GM12891 (cell line): ENCODE measurements around the gene CHMP1A.

Experiments
- DNase-seq: peaks from one replicate; pipeline ENCODE4 v3.0.0; 2011; ENCODE audit warnings: low spot score; ENCODE audit not compliant: insufficient read length
- FAIRE-seq: peaks from 2 replicates; lab custom pipeline; 2011; peaks lifted over from hg19 to GRCh38; lab: Jason Lieb, UNC
- PAX5 ChIP-seq: IDR thresholded peaks from 2 replicates; pipeline ENCODE4 v1.6.1; 2011; ENCODE audit warnings: low read length, moderate library complexity, mild to moderate bottlenecking; ENCODE audit not compliant: insufficient read depth, severe bottlenecking
- POLR2A ChIP-seq: IDR thresholded peaks from 2 replicates; pipeline ENCODE4 v1.6.1; 2011; ENCODE audit warnings: low read depth, low read length, control low read depth
- POLR2AphosphoS5 ChIP-seq: IDR thresholded peaks from 2 replicates; pipeline ENCODE4 v1.6.1; 2011; ENCODE audit warnings: low read depth, low read length, control low read depth
- POU2F2 ChIP-seq: IDR thresholded peaks from 2 replicates; pipeline ENCODE4 v1.6.1; 2011; ENCODE audit warnings: low read depth, mild to moderate bottlenecking, control low read depth, low read length, moderate library complexity
- SPI1 ChIP-seq: IDR thresholded peaks from 2 replicates; pipeline ENCODE4 v1.6.1; 2011; ENCODE audit warnings: low read depth, low read length, control low read depth
- TAF1 ChIP-seq: IDR thresholded peaks from 2 replicates; pipeline ENCODE4 v1.6.1; 2011; ENCODE audit warnings: low read depth, low read length, control low read depth

CHMP1A gene

DNA sequence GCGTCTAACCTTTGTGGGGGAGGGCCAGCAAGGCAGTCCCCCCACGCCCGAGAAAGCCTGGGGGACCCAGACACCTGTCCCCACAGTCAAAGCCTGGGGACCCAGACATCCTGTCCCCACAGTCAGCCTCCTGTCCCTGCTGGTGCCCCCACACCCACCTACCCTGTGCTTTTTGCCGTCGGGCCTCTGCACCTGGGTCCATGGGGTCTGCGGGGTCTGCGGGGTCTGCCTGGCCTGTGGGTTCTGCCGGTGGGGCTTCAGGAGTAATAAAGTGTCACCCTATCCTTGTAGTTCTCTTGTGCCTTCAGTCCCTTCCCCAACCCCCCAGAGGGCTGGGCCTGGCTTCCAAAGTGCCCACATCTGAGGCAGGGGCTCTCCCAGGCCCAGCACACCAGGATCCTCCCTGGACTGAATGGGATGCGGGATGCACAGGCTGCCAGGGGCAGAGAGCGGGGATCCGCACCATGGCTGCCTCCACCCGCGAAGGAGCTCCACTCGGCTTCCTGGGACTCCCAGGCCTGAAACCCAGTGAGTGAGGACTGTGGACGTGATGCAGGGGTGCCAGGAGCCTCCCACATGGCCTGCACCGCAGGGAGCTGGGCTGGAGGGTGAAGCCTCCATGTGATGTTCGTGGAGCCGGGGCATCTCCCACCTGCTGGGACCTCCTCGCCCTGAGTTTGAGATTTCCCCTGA, 60.4 kb downstream of the CHMP1A start:
- FAIRE-seq (no peak), DNase-seq (no peak)
- no peak for TF ChIP-seq POU2F2
- TF ChIP-seq TAF1: no peak
- no peak for TF ChIP-seq SPI1
- TF ChIP-seq POLR2AphosphoS5: no peak
- no peak for TF ChIP-seq PAX5
- TF ChIP-seq POLR2A: no peak

DNA sequence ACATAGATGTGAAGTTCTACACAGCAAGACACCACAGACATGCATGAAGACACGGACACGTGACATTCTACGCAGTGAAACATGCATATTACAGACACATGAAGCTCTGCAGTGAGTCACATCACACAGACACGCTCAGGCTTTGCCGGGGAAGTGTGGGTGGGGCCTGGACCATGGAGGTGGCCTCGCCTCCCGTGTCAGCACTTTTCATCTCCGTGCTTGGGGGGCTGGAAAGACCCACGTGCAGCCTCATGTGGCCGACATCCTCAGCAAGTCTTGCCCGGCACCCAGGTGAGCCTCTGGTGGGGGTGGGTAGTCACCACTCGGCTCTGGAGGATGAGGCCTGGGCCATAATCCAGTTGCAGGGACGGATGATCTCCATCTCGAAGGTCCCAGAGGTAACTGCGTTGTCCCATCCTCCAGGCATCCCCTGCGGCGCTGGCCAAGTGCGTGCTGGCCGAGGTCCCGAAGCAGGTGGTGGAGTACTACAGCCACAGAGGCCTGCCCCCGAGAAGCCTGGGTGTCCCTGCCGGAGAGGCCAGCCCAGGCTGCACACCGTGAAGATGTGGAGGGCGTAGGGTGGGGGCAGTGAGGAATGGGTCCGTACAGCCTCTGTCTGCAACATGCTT, 61.3 kb downstream of the CHMP1A start:
- TF ChIP-seq POLR2AphosphoS5: no peak
- TF ChIP-seq POLR2A: no peak
- TF ChIP-seq SPI1: no peak
- no peak for TF ChIP-seq TAF1
- no peak for TF ChIP-seq POU2F2
- TF ChIP-seq PAX5: no peak
- DNase-seq (no peak), FAIRE-seq (no peak)

DNA sequence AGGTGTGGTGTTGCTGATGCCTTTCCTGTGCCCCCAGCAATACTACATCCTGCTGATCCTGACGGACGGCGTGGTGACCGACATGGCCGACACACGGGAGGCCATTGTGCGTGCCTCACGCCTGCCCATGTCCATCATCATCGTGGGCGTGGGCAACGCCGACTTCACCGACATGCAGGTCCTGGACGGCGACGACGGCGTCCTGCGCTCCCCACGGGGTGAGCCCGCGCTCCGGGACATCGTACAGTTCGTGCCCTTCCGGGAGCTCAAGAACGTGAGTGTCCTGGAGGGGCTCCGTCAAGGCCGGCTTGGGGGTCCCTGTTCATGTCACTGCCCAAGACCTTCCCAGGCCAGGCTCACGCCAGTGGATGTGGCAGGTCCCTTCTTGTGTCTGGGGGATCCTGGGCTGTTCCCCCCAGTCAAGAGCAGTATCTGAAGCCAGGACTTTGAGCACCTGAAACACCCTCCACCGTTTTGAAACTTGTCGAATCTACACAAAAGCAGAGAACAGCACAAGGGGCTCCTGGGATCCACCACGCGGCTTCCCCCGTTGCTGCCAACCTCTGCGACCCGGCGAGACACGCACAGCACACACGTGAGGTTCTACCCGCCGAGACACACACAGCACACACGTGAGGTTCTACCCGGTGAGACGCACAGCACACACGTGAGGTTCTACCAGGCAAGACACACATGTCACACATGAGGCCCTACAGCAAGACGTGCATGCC, 62.0 kb downstream of the CHMP1A start:
- no peak for TF ChIP-seq TAF1
- no peak for TF ChIP-seq POLR2AphosphoS5
- no peak for TF ChIP-seq PAX5
- no peak for TF ChIP-seq POU2F2
- no peak for TF ChIP-seq SPI1
- no peak for TF ChIP-seq POLR2A
- peak; percentile 54 for FAIRE-seq
- DNase-seq: no peak
